ENCODE data around the gene IFRD2. TPM values are rescaled to one million over a fixed set of nuclear protein-coding genes. Genes with fewer than 3 reads are reported as not detected.
A peak's percentile ranks its signal among the peaks of the same experiment; 100 is the strongest.

The IFRD2 gene
- total and polyA plus RNA-seq, 9 of the 15 experiments (the other 6 are each of a cell fraction or from before 2014, with no cell fraction given), result 30.5 to 115 (median 52.8) TPM

DNA sequence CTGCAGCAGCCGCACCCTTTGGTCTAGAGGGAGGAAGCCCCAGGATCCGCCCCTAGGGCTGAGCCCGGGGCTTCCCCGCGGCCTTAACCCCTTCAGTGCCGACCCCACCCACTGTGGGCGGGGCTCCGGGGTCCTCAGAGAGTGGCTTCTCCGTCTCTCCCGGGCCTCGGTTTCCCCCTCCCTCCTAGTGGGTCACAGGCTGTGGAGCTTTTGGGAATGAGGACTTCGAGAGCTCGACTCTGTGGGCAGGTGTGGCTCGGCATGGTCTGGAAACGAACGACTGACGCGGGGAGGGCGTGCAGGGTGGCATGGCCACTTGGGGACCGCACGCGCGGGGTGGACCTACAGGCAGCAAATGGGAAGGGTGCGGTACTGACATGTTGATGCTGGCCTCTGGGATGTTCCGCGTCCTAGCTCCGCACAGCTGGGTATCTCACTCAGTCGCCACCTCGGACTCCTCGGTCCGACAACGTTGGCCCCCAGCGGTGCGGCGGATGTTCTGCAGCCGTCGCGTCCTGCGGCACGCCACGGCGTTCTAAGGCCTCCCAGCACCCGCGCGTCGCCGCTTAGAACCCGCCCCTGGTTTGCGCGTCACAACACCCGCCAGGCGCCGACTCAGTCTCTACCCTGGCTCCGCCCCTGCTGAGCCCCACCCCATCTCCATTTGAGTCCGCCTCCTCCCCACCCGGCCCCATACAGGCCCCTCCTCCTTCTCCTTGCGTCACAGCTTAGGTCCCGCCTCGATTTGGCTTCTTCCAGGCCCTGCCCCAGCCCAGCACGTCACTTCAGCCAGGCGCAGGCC, 6.8 kb upstream of the IFRD2 start, which contains the start of the genes HYAL3 and NAA80 (continued):
- peak in 1 of 2 experiments; percentile 52 for TF ChIP-seq AFF1 (IDR thresholded peaks at IDR 0.05; ENCODE audit: low read depth in 1 of 2, partially characterized antibody in 2 of 2)
- no peak for TF ChIP-seq ZNF146 (CRISPR knock-in tag; IDR thresholded peaks at IDR 0.05; ENCODE audit: unreplicated experiment)
- no peak for TF ChIP-seq NFYB (IDR thresholded peaks at IDR 0.05; ENCODE audit: extremely low read depth, insufficient read length)
- TF ChIP-seq, protein P1, sequence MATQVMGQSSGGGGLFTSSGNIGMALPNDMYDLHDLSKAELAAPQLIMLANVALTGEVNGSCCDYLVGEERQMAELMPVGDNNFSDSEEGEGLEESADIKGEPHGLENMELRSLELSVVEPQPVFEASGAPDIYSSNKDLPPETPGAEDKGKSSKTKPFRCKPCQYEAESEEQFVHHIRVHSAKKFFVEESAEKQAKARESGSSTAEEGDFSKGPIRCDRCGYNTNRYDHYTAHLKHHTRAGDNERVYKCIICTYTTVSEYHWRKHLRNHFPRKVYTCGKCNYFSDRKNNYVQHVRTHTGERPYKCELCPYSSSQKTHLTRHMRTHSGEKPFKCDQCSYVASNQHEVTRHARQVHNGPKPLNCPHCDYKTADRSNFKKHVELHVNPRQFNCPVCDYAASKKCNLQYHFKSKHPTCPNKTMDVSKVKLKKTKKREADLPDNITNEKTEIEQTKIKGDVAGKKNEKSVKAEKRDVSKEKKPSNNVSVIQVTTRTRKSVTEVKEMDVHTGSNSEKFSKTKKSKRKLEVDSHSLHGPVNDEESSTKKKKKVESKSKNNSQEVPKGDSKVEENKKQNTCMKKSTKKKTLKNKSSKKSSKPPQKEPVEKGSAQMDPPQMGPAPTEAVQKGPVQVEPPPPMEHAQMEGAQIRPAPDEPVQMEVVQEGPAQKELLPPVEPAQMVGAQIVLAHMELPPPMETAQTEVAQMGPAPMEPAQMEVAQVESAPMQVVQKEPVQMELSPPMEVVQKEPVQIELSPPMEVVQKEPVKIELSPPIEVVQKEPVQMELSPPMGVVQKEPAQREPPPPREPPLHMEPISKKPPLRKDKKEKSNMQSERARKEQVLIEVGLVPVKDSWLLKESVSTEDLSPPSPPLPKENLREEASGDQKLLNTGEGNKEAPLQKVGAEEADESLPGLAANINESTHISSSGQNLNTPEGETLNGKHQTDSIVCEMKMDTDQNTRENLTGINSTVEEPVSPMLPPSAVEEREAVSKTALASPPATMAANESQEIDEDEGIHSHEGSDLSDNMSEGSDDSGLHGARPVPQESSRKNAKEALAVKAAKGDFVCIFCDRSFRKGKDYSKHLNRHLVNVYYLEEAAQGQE (IDR thresholded peaks at IDR 0.05; ENCODE audit: borderline replicate concordance), result no peak
- TF ChIP-seq, protein P1 (CRISPR knock-in tag; IDR thresholded peaks at IDR 0.05; ENCODE audit: low read depth), result no peak
- TF ChIP-seq PRMT5 (CRISPR knock-in tag; IDR thresholded peaks at IDR 0.05), result no peak
- TF ChIP-seq TOE1 (IDR thresholded peaks at IDR 0.05; ENCODE audit: borderline replicate concordance), result 0 out of 2 replicates have a peak, but pooled peaks have one; percentile 40
- no peak for TF ChIP-seq TOE1 (CRISPR knock-in tag; IDR thresholded peaks at IDR 0.05; ENCODE audit: borderline replicate concordance, low read depth)
- no peak for TF ChIP-seq PHTF2 (CRISPR knock-in tag; IDR thresholded peaks at IDR 0.05)
- TF ChIP-seq HDAC6 (IDR thresholded peaks at IDR 0.05; ENCODE audit: low read depth, low read length), result no peak
- TF ChIP-seq, protein P2, sequence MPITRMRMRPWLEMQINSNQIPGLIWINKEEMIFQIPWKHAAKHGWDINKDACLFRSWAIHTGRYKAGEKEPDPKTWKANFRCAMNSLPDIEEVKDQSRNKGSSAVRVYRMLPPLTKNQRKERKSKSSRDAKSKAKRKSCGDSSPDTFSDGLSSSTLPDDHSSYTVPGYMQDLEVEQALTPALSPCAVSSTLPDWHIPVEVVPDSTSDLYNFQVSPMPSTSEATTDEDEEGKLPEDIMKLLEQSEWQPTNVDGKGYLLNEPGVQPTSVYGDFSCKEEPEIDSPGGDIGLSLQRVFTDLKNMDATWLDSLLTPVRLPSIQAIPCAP (CRISPR knock-in tag; IDR thresholded peaks at IDR 0.05; ENCODE audit: borderline replicate concordance), result no peak
